GM21360 (cell line): ENCODE measurements around the gene LRRC36.
A peak's percentile ranks its signal among the peaks of the same experiment; 100 is the strongest.

Experiments used
- ATAC-seq: cut with Tn5 transposase; IDR thresholded peaks from one replicate; pipeline ENCODE4 v1.9.1; 2021; ENCODE audit warnings: mild to moderate bottlenecking, moderate library complexity; ENCODE audit not compliant: unreplicated experiment

LRRC36 gene, protein sequence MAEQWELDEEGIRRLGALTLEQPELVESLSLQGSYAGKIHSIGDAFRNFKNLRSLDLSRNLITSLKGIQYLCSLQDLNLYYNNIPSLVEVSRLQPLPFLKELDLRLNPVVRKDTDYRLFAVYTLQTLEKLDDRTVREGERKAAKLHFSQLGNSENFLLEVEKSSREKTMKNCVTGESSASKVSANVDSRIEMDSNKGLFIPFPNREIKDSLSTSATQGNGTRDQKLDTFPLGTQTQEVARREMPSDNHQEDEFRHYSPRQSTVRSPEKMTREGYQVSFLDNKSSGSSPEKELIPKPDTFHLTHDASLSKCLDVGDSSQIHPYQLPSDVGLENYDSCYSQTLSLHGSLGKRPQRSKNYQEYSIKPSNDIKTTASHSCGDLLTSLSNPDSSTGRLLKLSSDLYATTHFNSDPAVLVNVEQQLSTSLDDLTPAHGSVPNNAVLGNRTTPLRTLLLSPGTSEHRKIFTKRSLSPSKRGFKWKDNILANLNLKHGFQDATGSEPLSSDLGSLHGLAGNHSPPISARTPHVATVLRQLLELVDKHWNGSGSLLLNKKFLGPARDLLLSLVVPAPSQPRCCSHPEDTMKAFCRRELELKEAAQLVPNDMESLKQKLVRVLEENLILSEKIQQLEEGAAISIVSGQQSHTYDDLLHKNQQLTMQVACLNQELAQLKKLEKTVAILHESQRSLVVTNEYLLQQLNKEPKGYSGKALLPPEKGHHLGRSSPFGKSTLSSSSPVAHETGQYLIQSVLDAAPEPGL

DNA sequence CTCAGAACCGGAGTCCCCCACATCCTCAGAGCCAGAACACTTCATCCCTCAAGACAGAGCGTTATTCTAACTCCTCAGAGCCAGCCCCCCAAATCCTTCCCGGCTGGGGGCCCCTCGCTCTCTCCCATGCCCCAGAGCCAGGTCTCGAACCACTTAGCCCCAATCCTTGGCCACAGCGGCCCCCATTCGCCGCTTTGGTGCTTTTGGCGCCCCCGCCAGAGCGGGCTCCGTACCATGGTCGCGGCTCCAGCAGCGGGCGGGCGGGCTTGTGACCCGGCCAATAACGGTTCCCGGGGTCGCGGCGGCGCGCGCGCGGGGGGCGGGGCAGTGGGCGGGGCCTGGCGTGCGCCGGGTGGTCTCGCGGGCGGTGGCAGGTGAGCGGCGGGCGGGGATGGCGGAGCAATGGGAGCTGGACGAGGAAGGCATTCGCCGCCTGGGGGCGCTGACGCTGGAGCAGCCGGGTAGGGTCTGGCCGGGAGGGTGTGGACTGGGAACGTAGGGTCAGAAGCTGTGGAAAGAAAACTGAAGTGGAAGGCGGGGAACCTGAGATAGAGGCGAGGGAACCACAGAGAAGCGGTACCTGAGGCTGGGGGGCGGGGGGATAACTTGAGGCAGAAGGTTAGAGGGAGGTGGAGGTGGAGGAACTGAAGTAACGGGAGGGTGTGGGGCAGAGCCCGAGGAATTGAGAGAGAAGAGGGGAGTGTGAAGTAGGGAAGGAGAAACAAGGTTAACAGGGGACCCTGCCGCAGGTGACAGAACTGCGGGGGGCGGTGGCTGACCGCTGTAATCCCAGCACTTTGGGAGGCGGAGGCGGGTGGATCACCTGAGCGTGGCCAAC is at the start of gene LRRC36, which contains the start of gene KCTD19:
TSS of gene LRRC36 (plus strand) at position 344 of the 838 bp plus-strand sequence. CDS start at position 392, 48 bp downstream.
TSS of gene KCTD19 (minus strand) at position 270 of the 838 bp plus-strand sequence. CDS start at position 236, 34 bp downstream.
- ATAC-seq, result peak; percentile 51

DNA sequence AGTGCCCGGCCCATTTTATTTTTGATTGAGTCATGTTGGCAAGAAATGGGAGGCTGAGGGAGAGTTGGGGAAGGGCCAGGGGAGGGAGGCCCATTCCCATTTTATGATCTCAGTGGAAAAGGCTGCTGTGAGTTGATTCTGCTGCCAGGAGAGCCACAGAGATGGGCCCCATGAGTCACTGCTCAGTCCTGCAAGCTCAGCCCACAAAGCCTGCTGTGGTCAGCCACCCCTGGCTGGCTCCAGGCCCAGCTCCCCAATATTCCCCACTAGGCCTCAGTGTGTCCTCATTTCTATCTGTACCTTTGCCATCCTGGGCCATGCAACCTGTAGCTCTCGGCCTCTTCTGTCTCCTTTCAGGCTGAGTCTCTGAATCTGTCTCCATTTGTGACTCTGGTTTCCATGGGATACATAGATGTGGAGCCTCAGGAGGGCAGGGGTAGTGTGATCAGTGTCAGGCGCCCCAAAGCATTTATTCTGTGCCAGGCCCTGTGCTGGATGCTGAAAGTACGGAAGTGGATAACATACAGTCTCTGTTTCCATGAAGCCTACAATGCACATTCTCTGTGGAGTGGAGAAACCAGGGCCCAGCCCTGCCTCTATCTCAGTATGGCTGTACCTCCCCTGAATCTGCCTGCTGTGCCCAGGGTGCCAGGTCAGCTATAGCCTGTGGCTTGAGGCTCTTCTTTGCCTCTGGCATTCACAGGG is 49.2 kb upstream of the LRRC36 start:
- no peak for ATAC-seq

DNA sequence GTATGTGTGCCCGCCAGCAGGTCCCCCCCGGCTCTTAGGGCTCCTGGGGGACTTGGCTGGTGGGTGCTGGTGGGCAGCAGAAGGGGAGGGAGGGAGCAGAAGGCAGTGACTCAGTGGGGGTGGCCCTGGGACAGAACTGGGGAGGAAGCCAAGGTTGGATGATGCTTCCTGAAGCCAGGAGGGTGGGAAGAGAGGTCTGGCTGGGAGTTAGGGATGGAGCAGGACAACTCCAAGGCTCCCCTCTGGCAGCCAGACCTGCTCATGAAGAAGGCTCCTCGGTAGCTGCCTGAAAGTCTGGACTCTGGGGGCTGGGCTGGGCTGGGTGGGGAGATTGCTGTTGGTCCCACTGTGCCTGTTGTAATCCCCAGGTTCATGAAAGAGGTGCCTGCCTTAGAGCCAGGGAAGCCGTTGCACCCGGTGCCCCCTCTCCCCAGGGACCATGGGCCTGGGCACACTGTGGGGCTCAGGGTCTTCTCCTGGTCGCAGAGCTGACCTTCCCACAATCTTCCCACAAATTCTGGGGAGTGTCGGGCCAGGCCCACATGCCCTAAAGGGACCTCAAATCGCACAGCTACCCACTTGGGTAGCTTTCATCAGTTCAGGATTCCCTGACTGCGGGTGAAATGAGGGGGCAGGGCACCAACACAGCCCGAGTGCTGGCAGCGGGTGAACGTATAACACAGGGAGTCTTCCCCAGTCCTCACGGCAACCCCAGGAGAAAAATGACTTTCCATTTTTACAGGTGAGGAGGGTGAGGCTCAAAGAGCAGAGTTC is 48.4 kb upstream of the LRRC36 start:
- no peak for ATAC-seq

DNA sequence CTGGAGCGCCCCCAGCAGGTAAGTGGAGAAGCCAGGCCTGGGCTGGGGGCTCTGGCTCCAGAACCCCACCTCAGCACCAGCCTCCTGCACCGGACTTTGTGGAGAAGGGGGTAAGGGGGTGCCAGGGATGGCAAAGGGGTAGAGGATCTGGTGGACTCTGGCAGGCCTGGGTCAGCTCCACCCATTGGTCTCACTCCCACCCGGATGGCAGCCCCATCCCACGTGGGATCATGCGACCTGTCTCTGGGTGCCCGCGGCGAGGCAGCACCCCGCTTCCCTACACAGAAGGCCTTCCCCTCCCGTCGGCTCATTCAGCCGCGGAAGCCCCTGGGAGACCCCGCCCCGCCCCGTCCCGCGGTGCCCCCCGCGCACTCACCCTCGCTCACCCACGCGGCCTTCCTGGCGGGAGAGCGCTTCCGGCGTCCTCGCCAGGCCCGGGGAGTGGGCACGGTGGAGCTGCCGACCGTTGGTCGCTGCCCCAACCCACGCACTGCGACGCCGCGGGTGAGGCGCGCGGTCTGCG is 47.8 kb upstream of the LRRC36 start:
- peak; percentile 26 for ATAC-seq

DNA sequence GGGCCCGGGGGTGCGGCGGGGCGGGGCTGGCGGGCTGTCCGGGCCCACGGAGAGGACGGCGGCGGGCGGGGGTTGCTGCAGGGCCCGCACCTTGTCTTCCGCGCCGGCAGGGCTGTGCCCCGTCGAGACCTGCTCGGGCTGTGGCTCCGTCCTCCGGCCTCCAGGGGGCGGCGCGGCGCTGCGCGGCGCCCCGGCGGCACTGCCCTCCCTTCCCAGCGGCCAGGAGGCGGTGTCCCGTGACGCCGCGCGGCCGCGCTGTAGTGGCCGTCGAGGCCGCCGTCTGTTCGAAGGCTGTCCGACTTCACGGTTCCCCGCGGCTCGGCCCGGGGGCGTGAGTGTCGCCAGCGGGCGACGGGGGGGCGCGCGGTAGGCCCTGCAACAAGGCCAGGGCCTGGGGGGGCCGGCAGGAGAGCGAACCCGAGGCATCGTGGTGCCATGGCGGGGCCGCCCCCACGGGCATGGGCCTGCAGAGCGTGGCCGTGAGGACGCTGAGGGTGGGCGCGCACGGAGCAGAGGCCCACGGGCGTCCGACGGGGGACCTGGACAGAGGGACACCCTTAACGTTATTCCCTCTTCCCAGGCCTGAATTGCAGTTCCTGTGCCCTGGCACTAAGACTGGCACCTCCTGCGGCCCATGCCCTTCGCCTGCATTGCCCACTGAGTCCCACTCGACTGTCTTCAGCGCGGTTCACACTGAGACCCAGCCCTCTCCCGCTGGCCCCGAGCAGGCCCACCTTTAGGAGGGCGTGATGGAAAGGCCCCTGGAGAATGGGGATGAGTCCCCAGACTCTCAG is 47.1 kb upstream of the LRRC36 start, which contains the start of gene PLEKHG4:
TSS of gene PLEKHG4 (plus strand) at position 237 of the 794 bp plus-strand sequence. CDS start at position 750, 513 bp downstream.
- ATAC-seq, result peak; percentile 66

DNA sequence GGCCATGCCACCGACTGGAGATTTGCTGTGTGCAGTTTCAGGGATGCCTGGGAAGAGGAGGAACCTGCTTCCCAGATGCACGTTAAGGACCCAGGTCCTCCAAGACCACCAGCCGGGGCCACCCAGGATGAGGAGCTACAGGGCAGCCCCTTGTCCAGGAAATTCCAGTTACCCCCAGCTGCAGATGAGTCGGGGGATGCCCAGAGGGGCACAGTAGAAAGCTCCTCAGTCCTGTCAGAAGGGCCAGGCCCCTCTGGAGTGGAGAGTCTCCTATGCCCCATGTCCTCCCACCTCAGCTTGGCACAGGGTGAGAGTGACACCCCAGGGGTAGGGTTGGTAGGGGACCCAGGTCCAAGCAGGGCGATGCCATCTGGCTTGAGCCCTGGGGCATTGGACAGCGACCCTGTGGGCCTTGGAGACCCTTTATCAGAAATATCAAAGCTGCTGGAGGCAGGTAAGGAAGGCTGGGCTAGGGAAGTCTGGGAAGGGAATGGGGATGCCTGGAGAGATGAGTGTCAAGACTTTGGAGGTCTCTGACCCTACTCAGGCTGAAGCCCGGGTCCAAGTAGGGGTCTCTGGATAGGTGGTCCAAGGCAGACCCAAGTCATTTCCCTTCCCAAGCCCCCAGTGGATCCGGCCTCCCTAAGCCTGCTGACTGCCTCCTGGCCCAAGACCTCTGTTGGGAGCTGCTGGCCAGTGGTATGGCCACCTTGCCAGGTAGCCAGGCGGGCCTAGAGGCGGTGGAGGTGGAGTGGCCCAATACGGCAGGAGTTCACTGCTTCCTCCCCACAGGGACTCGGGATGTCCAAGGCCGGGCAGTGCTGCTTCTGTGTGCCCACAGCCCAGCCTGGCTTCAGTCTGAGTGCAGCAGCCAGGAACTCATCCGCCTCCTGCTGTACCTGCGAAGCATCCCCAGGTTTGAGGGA is 46.3 kb upstream of the LRRC36 start:
- ATAC-seq, result no peak

DNA sequence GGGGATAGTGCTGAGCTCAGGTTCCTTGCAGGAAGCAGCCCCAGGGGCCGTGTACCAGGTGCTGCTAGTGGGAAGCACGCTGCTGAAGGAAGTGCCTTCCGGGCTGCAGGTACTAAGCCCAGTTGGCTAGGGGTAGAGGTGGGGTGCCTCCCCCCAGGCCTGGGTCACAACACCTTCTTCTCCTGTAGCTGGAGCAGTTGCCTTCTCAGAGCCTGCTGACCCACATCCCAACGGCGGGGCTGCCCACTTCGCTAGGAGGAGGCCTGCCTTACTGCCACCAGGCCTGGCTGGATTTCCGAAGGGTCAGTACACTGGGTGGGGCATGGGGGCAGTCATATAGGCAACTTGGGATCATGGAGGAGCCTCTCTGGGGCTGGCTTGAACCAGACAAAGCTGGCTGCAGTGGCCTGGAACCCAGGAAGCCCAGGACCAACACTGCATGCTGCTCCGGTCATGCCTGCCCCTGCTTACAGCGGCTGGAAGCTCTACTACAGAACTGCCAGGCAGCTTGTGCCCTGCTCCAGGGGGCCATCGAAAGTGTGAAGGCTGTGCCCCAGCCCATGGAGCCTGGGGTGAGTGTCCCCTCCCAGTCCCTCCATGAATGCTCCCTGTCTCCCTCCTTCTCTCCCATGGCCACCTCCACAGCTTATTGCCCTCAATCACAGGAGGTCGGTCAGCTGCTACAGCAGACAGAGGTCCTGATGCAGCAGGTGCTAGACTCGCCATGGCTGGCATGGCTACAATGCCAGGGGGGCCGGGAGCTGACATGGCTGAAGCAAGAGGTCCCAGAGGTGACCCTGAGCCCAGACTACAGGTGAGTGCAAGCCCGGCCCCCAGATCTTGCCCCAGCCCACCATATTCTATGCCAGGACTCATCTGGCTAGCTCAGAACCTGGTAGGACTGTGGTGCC is 44.8 kb upstream of the LRRC36 start:
- ATAC-seq, result no peak

DNA sequence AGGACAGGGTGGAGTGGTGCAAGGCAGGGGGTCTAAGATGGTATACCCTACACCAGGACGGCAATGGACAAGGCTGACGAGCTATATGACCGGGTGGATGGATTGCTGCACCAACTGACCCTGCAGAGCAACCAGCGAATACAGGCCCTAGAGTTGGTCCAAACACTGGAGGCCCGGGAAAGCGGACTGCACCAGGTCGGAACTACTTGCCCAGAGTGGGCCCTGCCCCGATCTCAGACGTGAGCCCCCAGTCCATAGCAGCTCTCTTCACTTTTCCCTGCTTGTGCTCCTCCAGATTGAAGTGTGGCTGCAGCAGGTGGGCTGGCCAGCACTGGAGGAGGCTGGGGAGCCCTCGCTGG is 44.2 kb upstream of the LRRC36 start:
- ATAC-seq, result no peak

DNA sequence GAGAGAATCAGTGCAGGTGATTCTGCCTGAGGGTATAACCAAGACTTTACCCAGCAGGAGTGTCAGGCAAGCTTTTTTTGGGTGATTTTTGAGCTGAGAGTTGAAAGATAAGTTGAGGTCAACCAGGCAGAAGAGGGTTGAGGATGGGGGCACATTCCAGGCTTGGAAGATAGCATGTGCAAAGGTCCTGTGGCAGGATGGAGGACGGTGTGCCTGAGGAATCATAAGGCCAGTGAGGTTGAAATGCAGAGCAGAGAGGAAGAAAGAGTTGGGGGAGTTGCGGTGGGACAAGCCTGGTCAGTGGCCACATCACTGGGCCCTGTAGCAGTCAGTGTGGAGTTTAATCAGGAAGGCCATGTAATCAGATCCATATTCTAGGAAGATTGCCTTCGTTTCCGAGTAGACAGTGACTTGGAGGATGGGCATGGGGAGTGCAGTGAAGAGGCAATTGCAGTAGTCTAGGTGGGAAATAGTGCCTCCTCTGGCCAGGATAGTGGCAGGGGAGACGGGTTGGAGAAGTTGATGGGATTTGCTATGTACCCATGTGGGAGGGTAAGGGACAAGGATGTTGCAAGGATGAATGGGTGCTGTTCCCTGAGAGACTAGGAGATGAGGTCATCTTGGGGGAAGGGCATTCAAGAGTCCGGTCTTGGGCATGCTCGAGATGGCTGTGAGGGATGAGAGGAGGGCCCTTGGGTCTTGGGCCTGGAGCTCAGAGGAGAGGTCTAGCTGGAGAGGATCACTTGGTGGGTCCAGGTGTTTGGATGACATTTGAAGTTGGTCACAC is 43.4 kb upstream of the LRRC36 start:
- no peak for ATAC-seq

DNA sequence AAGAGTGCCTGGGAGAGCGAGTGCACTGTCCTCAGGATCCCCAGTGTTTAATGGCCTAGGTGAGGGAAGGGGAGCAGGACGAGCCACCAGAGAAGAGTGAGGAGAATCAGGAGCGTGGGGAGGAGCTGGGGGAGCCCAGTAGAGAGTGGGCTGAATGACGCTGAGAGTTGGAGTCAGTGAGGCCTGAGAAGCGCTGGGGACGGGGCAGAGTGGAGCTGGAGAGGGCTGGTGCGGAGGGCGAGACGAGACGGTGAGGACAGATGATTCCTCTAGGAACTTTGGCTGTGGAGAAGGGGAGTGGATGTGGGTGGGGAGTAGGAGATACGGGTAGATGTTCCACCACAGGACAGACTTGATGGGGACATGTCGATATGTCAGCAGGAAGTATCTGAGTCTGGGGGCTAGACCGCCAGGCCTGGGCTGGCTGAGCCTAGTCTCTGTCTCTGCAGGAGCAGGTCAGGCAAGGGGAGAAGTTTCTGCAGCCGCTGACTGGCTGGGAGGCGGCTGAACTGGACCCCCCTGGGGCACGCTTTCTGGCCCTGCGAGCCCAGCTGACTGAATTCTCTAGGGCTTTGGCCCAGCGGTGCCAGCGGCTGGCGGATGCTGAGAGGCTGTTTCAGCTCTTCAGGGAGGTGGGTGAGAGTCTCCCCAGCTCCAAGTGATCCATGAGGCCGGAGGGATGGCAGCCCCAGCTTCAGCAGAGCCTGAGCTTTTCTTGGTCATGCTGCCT is 42.6 kb upstream of the LRRC36 start:
- no peak for ATAC-seq

DNA sequence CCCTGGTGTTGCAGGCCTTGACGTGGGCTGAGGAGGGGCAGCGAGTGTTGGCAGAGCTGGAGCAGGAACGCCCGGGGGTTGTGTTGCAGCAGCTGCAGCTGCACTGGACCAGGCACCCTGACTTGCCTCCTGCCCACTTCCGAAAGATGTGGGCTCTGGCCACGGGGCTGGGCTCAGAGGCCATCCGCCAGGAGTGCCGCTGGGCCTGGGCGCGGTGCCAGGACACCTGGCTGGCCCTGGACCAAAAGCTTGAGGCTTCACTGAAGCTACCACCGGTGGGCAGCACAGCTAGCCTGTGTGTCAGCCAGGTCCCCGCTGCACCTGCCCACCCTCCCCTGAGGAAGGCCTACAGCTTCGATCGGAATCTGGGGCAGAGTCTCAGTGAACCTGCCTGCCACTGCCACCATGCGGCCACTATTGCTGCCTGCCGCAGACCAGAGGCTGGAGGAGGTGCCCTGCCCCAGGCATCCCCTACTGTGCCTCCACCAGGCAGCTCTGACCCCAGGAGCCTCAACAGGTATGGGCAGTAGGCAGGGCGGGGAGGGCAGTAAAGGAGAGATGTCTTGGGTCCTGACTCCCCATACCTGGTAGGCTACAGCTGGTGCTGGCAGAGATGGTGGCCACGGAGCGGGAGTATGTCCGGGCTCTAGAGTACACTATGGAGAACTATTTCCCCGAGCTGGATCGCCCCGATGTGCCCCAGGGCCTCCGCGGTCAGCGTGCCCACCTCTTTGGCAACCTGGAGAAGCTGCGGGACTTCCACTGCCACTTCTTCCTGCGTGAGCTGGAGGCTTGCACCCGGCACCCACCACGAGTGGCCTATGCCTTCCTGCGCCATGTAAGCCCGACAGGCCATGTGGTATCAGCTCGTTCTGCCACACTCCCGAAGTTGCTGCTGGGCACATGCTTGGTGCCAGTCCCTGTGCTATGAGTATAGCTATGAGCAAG is 41.6 kb upstream of the LRRC36 start:
- no peak for ATAC-seq

DNA sequence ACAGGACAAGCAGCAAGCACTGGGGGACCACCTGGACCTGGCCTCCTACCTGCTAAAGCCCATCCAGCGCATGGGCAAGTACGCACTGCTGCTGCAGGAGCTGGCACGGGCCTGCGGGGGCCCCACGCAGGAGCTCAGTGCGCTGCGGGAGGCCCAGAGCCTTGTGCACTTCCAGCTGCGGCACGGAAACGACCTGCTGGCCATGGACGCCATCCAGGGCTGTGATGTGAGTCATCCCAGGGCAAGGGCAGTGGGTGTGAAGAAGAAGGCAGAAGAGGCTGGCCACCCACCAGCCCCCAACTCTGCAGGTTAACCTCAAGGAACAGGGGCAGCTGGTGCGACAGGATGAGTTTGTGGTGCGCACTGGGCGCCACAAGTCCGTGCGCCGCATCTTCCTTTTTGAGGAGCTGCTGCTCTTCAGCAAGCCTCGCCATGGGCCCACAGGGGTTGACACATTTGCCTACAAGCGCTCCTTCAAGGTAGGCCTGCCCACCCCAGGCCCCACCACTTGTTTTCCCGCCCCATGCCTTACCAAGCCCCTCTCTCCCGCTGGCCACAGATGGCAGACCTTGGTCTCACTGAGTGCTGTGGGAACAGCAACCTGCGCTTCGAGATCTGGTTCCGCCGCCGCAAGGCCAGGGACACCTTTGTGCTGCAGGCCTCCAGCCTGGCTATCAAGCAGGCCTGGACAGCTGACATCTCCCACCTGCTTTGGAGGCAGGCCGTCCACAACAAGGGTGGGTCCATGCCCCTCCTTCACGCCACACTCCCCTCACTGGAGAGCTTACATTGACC is 40.0 kb upstream of the LRRC36 start:
- no peak for ATAC-seq

DNA sequence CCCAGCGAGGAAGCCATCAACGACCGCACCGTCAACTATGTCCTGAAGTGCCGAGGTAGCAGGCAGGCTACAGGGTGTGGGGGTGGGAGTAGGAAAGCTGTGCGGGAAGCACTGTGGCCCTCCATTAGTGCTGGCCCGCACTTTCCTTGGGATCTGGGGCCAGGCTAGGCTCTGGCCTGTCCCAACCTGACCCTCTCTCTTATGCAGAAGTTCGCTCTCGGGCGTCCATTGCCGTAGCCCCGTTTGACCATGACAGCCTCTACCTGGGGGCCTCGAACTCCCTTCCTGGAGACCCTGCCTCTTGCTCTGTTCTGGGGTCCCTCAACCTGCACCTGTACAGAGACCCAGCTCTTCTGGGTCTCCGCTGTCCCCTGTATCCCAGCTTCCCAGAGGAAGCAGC is 38.7 kb upstream of the LRRC36 start:
- no peak for ATAC-seq
